Measurements from ENCODE around the gene ACP1. TPM values are rescaled to one million over a fixed set of nuclear protein-coding genes. Genes with fewer than 3 reads are reported as not detected.

The ACP1 gene
- total and polyA plus RNA-seq, 4 experiments from 2014 or later: 90.1 to 215 (median 119) TPM

DNA sequence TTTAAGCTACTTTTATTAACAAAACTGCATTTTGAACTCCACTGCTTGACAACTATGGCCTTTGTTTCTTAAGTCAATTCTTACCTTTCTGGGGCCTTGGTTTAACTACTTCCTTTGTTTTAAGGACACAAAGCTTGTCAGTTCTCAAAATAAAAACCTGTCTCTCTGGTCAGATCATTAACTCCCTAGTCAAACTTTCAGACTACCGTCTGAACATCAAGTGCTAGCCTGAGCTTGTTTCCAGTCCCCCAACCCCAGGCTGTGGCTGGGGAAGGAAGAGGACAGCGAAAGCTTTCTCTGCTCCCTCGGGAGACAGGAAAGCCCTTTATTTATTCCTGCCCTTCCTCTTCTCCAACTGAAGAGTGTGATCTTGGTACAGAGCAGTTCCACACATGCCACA lies 2.6 kb upstream of the ACP1 start:
- Histone ChIP-seq H3K27ac (ENCODE audit: low read depth, low read length) (no peak overlapping the region), H3K36me3 (ENCODE audit: insufficient read depth, low read length) (no peaks in the 10 kb centered on the region), H3K27me3 (ENCODE audit: insufficient read depth, low read length) (no peaks in the 10 kb centered on the region), H3K4me1 (ENCODE audit: insufficient read depth, low read length) (peaks cover 31% of the 10 kb centered on the region), H3K9me3 (ENCODE audit: control insufficient read depth in 1 of 2, low read length in 2 of 2) (no peaks in the 10 kb centered on the region), H3K4me3 (ENCODE audit: low read length in 2 of 2) (no peak overlapping the region)
- peak overlapping the region in 6 of 7 donors; percentile 24 to 96 (median 80) for H3K27ac Mint-ChIP-seq
- intact Hi-C loops (cut with micrococcal nuclease): no loop called here
- H3K27me3 Mint-ChIP-seq: no peaks in the 10 kb centered on the region
- CTCF ChIA-PET (ENCODE audit: partially characterized antibody): interaction anchor here (0.8 to 1.4 kb wide), 6 partner anchors 15 to 376 kb away, joined by 3 to 6 read pairs (median 4); no protein-coding TSS in a partner anchor
- no peak for DNase-seq
- H3K4me3 Mint-ChIP-seq: peak overlapping the region in 5 of 8 donors; percentile 41 to 94 (median 63)
- peaks cover 10 to 45% (median 25%) of the 10 kb centered on the region in 4 donors for H3K4me1 Mint-ChIP-seq
- POLR2A ChIA-PET (ENCODE audit: partially characterized antibody): no interaction called here
- peaks cover 0 to 18% (median 7%) of the 10 kb centered on the region in 8 donors for H3K9me3 Mint-ChIP-seq
- peaks cover 14 to 25% of the 10 kb centered on the region in 2 donors for H3K36me3 Mint-ChIP-seq

DNA sequence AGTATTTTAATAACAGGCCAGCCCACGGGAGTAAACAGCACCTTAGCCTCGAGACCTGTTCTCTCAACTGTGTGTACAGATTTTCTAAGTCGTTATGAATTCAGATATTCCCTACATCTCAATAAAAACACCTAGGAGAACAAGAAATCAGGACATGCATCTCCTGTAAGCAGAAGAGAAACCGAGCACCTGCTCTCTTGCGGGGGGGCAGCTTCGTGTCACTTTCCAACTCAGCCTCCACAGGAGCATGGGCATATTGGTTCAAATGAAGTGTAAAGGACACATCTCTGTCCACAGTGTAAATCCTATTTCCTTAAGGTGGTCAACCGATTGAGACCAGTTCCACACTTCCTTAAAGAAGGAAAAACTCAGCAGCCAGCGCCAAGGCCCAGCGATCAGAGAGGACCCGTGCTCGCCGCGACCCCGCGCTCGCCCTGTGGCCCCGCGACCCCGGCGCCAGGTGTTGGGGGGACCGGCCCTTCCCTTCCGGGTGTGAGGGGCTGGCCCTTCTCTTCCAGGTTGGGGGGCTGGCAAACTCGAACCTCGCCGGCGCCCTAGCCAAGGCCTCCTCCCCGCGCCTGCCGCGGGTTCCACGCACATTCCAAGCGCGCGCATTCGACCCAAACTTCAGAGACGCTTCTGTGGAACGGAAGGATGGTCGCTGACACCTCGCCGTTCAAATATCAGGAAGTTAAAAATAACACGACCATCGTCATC lies 1.6 kb upstream of the ACP1 start:
- H3K4me3 Mint-ChIP-seq: peak overlapping the region; percentile 74 to 96 (median 83)
- intact Hi-C loops (cut with micrococcal nuclease): no loop called here
- H3K36me3 Mint-ChIP-seq: peaks cover 18 to 26% of the 10 kb centered on the region in 2 donors
- peak overlapping the region in 1 of 2 donors; percentile 75 for H3K4me3 ChIP-seq (ENCODE audit: low read length in 2 of 2)
- DNase-seq: peak in 2 of 5 donors; percentile 8
- peak overlapping the region; percentile 91 to 96 (median 93) for H3K27ac Mint-ChIP-seq
- no peaks in the 10 kb centered on the region for H3K9me3 ChIP-seq (ENCODE audit: control insufficient read depth in 1 of 2, low read length in 2 of 2)
- H3K9me3 Mint-ChIP-seq: peaks cover 0 to 13% (median 4%) of the 10 kb centered on the region in 8 donors
- ChIA-PET POLR2A (ENCODE audit: partially characterized antibody) (interaction anchor here (0.7 kb wide), 1 partner anchor 166 kb away, joined by 3 read pairs; no protein-coding TSS in a partner anchor), CTCF (ENCODE audit: partially characterized antibody) (interaction anchor here (0.8 kb wide), 1 partner anchor 373 kb away, joined by 3 read pairs; no protein-coding TSS in a partner anchor)
- H3K4me1 Mint-ChIP-seq: peaks cover 16 to 56% (median 32%) of the 10 kb centered on the region in 4 donors
- H3K4me1 ChIP-seq (ENCODE audit: insufficient read depth, low read length): peaks cover 41% of the 10 kb centered on the region
- H3K27ac ChIP-seq (ENCODE audit: low read depth, low read length): peak overlapping the region; percentile 85
- H3K27me3 ChIP-seq (ENCODE audit: insufficient read depth, low read length): no peaks in the 10 kb centered on the region
- no peaks in the 10 kb centered on the region for H3K27me3 Mint-ChIP-seq
- no peaks in the 10 kb centered on the region for H3K36me3 ChIP-seq (ENCODE audit: insufficient read depth, low read length)

DNA sequence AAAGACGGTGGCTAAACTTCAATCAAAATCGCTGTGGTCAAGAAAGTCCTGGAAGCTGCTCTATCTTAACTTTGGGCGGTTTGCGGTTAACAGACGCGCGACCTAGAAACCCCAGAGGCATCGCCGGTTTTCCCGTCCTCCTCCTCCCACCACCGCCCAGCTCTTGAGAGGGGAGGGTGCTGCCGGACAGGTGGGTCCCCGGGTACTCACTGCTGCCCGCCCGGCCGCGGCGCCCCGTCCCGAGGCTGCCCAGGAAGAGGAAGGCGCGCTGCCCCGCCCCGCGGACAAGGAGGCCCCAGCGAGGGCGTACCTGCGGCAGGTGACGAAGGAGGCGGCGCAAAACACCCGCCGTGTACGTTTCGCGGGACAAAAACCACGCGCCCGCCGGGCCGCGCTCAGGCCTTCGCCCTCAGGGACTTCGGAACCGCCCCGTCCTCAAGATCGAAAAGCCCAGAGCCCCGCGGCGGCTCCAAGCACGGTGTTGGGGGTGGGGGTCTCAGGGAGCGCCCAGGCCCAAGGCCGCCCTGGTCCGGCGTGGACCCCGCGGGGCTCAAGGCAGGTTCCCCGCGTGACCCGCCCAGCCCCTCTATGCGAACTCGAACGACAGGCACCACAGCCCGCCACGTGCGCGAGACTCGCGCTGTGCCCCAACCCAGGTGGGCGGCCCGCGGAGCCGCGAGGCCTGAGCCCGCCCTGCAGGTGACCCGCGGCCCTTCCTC lies 814 bp upstream of the ACP1 start, which contains the start of gene SH3YL1:
SH3YL1 (minus strand) TSS at position 259 of the 719 bp plus-strand sequence; CDS start at position 211, 48 bp downstream.
- peak within 1 kb of the TSS; percentile 18 to 75 for H3K4me3 ChIP-seq (ENCODE audit: low read length in 2 of 2)
- H3K27me3 ChIP-seq (ENCODE audit: insufficient read depth, low read length): no peaks in the 10 kb centered on the region
- Mint-ChIP-seq H3K27me3 (no peaks in the 10 kb centered on the region), H3K36me3 (peaks cover 11 to 26% of the 10 kb centered on the region in 2 donors), H3K27ac (peak within 1 kb of the TSS; percentile 96 to 97 (median 96)), H3K9me3 (peaks cover 0 to 5% (median 0%) of the 10 kb centered on the region in 8 donors), H3K4me1 (peaks cover 16 to 63% (median 38%) of the 10 kb centered on the region in 4 donors), H3K4me3 (peak within 1 kb of the TSS; percentile 92 to 96 (median 94))
- H3K27ac ChIP-seq (ENCODE audit: low read depth, low read length): peak within 1 kb of the TSS; percentile 85
- no peaks in the 10 kb centered on the region for H3K9me3 ChIP-seq (ENCODE audit: control insufficient read depth in 1 of 2, low read length in 2 of 2)
- CTCF ChIA-PET (ENCODE audit: partially characterized antibody): interaction anchor here (0.8 kb wide), 1 partner anchor 373 kb away, joined by 3 read pairs; no protein-coding TSS in a partner anchor
- POLR2A ChIA-PET (ENCODE audit: partially characterized antibody): interaction anchor here (0.7 to 1.0 kb wide), 2 partner anchors 165 to 173 kb away, joined by 3 to 4 read pairs; no protein-coding TSS in a partner anchor
- H3K4me1 ChIP-seq (ENCODE audit: insufficient read depth, low read length): peaks cover 44% of the 10 kb centered on the region
- DNase-seq: peak; percentile 69 to 83 (median 75)
- no peaks in the 10 kb centered on the region for H3K36me3 ChIP-seq (ENCODE audit: insufficient read depth, low read length)
- intact Hi-C loops (cut with micrococcal nuclease): loop anchor here (1.0 to 2.0 kb wide), 4 partner anchors 17 to 413 kb away; partner anchors contain the start of gene TMEM18

DNA sequence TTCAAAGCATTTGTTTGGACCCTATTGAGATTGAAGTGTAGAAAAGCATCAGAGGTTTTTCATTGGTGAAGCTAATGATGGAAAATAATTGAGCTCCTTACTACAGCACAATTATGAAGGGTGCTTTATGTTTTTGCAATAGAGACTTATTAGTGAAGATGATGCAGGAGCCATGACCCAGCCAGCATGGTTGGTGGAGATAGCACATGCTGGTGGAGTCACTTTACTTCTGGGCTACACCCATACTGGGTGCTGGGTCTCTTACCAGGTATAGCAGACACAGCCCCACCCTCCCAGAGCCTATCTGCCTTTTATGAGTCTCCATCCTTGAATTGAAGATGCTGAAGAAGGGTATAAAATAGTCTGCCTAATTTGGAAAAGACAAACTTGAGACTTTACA lies 3.6 kb downstream of the ACP1 start:
- H3K4me1 Mint-ChIP-seq: peaks cover 32 to 70% (median 55%) of the 10 kb centered on the region in 4 donors
- H3K36me3 Mint-ChIP-seq: peaks cover 23 to 49% of the 10 kb centered on the region in 2 donors
- H3K4me3 Mint-ChIP-seq: no peak overlapping the region
- intact Hi-C loops (cut with micrococcal nuclease): no loop called here
- H3K27me3 ChIP-seq (ENCODE audit: insufficient read depth, low read length): no peaks in the 10 kb centered on the region
- no peak for DNase-seq
- no peaks in the 10 kb centered on the region for H3K9me3 Mint-ChIP-seq
- no peaks in the 10 kb centered on the region for H3K9me3 ChIP-seq (ENCODE audit: control insufficient read depth in 1 of 2, low read length in 2 of 2)
- CTCF ChIA-PET (ENCODE audit: partially characterized antibody): no interaction called here
- peaks cover 36% of the 10 kb centered on the region for H3K4me1 ChIP-seq (ENCODE audit: insufficient read depth, low read length)
- no peak overlapping the region for H3K4me3 ChIP-seq (ENCODE audit: low read length in 2 of 2)
- POLR2A ChIA-PET (ENCODE audit: partially characterized antibody): no interaction called here
- peaks cover 15% of the 10 kb centered on the region for H3K36me3 ChIP-seq (ENCODE audit: insufficient read depth, low read length)
- no peak overlapping the region for H3K27ac Mint-ChIP-seq
- no peaks in the 10 kb centered on the region for H3K27me3 Mint-ChIP-seq
- no peak overlapping the region for H3K27ac ChIP-seq (ENCODE audit: low read depth, low read length)

DNA sequence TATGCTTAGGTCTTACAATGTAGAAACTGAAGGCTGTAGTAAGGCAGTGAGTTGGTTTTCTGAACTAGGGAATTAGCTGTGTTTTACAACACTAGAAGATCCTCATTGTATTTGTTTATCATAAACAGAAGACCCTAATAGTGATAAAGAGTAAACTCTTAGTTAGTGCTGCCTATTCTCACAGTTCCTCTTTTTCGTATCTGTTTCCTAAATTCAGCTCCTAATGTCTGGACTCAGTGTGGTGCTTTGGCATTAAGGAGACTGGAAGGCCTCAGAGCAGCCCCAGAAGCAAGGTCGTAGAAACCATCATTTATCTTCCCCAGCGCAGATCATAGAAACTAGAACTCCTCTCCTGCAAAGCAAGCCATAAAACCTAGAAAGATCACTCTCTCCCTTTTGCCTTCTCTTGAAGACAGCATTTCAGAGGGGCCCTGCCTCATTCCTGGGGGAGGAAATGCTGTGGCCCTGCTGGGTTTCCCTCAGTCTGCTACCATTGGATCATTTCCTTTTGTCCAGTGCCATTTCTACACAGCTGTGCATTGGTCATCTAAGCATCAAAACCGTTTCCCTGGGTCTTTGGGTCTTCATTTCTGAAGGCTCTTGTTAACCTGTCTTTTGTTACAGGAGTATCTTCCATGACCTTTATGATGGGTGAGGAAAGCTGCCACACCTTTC lies 4.7 kb downstream of the ACP1 start:
- no peaks in the 10 kb centered on the region for H3K27me3 Mint-ChIP-seq
- Histone ChIP-seq H3K36me3 (ENCODE audit: insufficient read depth, low read length) (peaks cover 23% of the 10 kb centered on the region), H3K4me1 (ENCODE audit: insufficient read depth, low read length) (peaks cover 32% of the 10 kb centered on the region), H3K4me3 (ENCODE audit: low read length in 2 of 2) (no peak overlapping the region), H3K9me3 (ENCODE audit: control insufficient read depth in 1 of 2, low read length in 2 of 2) (no peaks in the 10 kb centered on the region), H3K27ac (ENCODE audit: low read depth, low read length) (no peak overlapping the region), H3K27me3 (ENCODE audit: insufficient read depth, low read length) (no peaks in the 10 kb centered on the region)
- no peak overlapping the region for H3K4me3 Mint-ChIP-seq
- DNase-seq: no peak
- ChIA-PET POLR2A (ENCODE audit: partially characterized antibody) (interaction anchor here (1.0 kb wide), 1 partner anchor 17 kb away, joined by 3 read pairs; no protein-coding TSS in a partner anchor), CTCF (ENCODE audit: partially characterized antibody) (no interaction called here)
- peaks cover 26 to 54% of the 10 kb centered on the region in 2 donors for H3K36me3 Mint-ChIP-seq
- H3K4me1 Mint-ChIP-seq: peaks cover 32 to 70% (median 54%) of the 10 kb centered on the region in 4 donors
- H3K27ac Mint-ChIP-seq: peak overlapping the region in 3 of 7 donors; percentile 3 to 63 (median 9)
- no peaks in the 10 kb centered on the region for H3K9me3 Mint-ChIP-seq
- intact Hi-C loops (cut with micrococcal nuclease): no loop called here

DNA sequence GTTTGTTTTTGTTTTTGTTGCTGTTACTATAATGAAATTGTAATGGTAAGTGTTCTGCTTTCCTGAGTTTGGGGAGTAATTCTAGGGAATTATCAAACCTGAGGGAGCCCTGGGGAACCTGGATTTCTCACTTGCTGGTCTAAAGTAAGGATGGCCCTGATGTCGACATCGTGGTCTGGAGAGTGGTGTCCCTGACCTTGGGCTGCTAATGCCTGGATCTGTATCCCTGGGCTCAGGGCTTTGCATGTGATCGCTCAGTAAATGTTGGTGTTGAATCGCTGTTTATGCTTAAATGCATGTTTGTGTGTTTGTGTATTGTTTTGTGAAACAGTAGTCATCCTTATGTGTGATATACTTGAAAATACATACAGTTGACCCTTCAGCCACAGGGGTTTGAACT lies 6.1 kb downstream of the ACP1 start:
- intact Hi-C loops (cut with micrococcal nuclease): no loop called here
- no peaks in the 10 kb centered on the region for H3K27me3 Mint-ChIP-seq
- Histone ChIP-seq H3K36me3 (ENCODE audit: insufficient read depth, low read length) (peaks cover 31% of the 10 kb centered on the region), H3K4me1 (ENCODE audit: insufficient read depth, low read length) (peaks cover 25% of the 10 kb centered on the region), H3K27me3 (ENCODE audit: insufficient read depth, low read length) (no peaks in the 10 kb centered on the region), H3K9me3 (ENCODE audit: control insufficient read depth in 1 of 2, low read length in 2 of 2) (no peaks in the 10 kb centered on the region), H3K4me3 (ENCODE audit: low read length in 2 of 2) (no peak overlapping the region), H3K27ac (ENCODE audit: low read depth, low read length) (no peak overlapping the region)
- POLR2A ChIA-PET (ENCODE audit: partially characterized antibody): no interaction called here
- H3K4me3 Mint-ChIP-seq: no peak overlapping the region
- H3K27ac Mint-ChIP-seq: peak overlapping the region in 2 of 7 donors; percentile 9 to 10
- no peak for DNase-seq
- H3K36me3 Mint-ChIP-seq: peaks cover 33 to 58% of the 10 kb centered on the region in 2 donors
- H3K9me3 Mint-ChIP-seq: no peaks in the 10 kb centered on the region
- H3K4me1 Mint-ChIP-seq: peaks cover 31 to 59% (median 49%) of the 10 kb centered on the region in 4 donors
- CTCF ChIA-PET (ENCODE audit: partially characterized antibody): interaction anchor here (1.8 kb wide), 1 partner anchor 24 kb away, joined by 5 read pairs; no protein-coding TSS in a partner anchor
